GM12878 (cell line): ENCODE measurements around the gene LRRC59. TPM values are rescaled to one million over a fixed set of nuclear protein-coding genes. Genes with fewer than 3 reads are reported as not detected.

Source experiments
- ATAC-seq: fragments of 200-7000 bp; cut with Tn5 transposase; 3 replicates; pipeline ENCODE4 v1.9.1; 2020; ENCODE audit warnings: mild to moderate bottlenecking, moderate library complexity
- BruUV-seq: library from RNA; stranded (reverse); fragments of 400-500 nt; replicated peaks from 2 replicates; lab custom pipeline; 2021; lab: Mats Ljungman, UMichigan
- CTCF ChIA-PET: fragments of 300-600 bp; sonication (Branson Sonifier 250); formaldehyde crosslinking; extraction: SDS; loops from one replicate; lab custom pipeline; 2021; ENCODE audit warnings: inconsistent platforms; lab: Yijun Ruan, JAX
- POLR2A ChIA-PET: fragments of 350-600 bp; formaldehyde crosslinking; extraction: SDS; loops from one replicate; lab custom pipeline; 2021; ENCODE audit warnings: inconsistent platforms; lab: Charles Lee
- RAD21 ChIA-PET: fragments of 300-600 bp; sonication (Branson Sonifier 250); formaldehyde crosslinking; loops from one replicate; lab custom pipeline; 2023; ENCODE audit warnings: antibody characterized with exemption; ENCODE audit not compliant: unreplicated experiment; lab: Charles Lee
- SMC1A ChIA-PET: fragments of 300-600 bp; sonication (Branson Sonifier 250); formaldehyde crosslinking; loops from one replicate; lab custom pipeline; 2023; ENCODE audit not compliant: unreplicated experiment, uncharacterized antibody; lab: Charles Lee
- DNase-seq: peaks from one replicate; pipeline ENCODE4 v3.0.0-alpha.2; 2011; ENCODE audit warnings: low read depth, low spot score
- FAIRE-seq: peaks from 3 replicates; lab custom pipeline; 2011; peaks lifted over from hg19 to GRCh38; lab: Jason Lieb, UNC
- H2AFZ ChIP-seq: 2 replicates; pipeline ENCODE4 v1.6.0; 2011; ENCODE audit warnings: low read depth, low read length, control low read depth; ENCODE audit not compliant: control insufficient read depth
- H3K27ac ChIP-seq: 2 replicates; pipeline ENCODE4 v1.5.1; 2011; ENCODE audit warnings: control low read depth; ENCODE audit not compliant: control insufficient read depth, insufficient read depth
- H3K27me3 ChIP-seq, 2 experiments: replicated peaks in 1 of 2; 2 replicates each; pipeline versions ENCODE4 v1.6.0 to v1.6.1; 2011; ENCODE audit warnings: low read length in 1 of 2; ENCODE audit not compliant: control insufficient read depth in 2 of 2, insufficient read depth in 2 of 2
- H3K36me3 ChIP-seq, 2 experiments: 2 replicates each; pipeline ENCODE4 v1.5.1; 2011; ENCODE audit warnings: low read length in 1 of 2; ENCODE audit not compliant: control insufficient read depth in 2 of 2, insufficient read depth in 2 of 2
- H3K4me1 ChIP-seq: 2 replicates; pipeline ENCODE4 v1.6.1; 2011; ENCODE audit warnings: mild to moderate bottlenecking, low read length, moderate library complexity, mixed read lengths; ENCODE audit not compliant: control insufficient read depth, insufficient read depth
- H3K4me2 ChIP-seq: 2 replicates; pipeline ENCODE4 v1.6.0; 2011; ENCODE audit warnings: control low read depth; ENCODE audit not compliant: control insufficient read depth, insufficient read depth
- H3K4me3 ChIP-seq: fragments of 200-600 bp; sonication (generic); 2 replicates; pipeline ENCODE4 v1.5.1; 2016
- H3K79me2 ChIP-seq: 2 replicates; pipeline ENCODE4 v1.6.0; 2011; ENCODE audit warnings: low read length; ENCODE audit not compliant: control insufficient read depth, insufficient read depth
- H3K9ac ChIP-seq: 2 replicates; pipeline ENCODE4 v1.8.0; 2011; ENCODE audit warnings: low read length, control low read depth, mixed read lengths; ENCODE audit not compliant: control insufficient read depth, insufficient read depth
- H3K9me3 ChIP-seq: replicated peaks from 3 replicates; pipeline ENCODE4 v1.5.1; 2011; ENCODE audit warnings: mild to moderate bottlenecking, low read length; ENCODE audit not compliant: control insufficient read depth, insufficient read depth
- H4K20me1 ChIP-seq: 2 replicates; pipeline ENCODE4 v1.6.0; 2011; ENCODE audit not compliant: control insufficient read depth, insufficient read depth
- BRCA1 ChIP-seq: IDR thresholded peaks from 2 replicates; pipeline ENCODE4 v1.6.1; 2011; ENCODE audit warnings: low read depth, low read length, improper control_type of control experiment
- CHD1 ChIP-seq: IDR thresholded peaks from 2 replicates; pipeline ENCODE4 v1.6.1; 2012; ENCODE audit warnings: low read depth, low read length, improper control_type of control experiment
- ETV6 ChIP-seq, 2 experiments: fragments of 450-650 bp in 1 of 2; IDR thresholded peaks in 1 of 2; conservative IDR thresholded peaks in 1 of 2; 2 replicates each; pipeline ENCODE4 v1.6.1; 2014; ENCODE audit warnings: antibody characterized with exemption in 1 of 2, borderline replicate concordance in 1 of 2, low read depth in 1 of 2, mild to moderate bottlenecking in 1 of 2, moderate library complexity in 1 of 2
- HCFC1 ChIP-seq: fragments of 150-350 bp; IDR thresholded peaks from 2 replicates; pipeline ENCODE4 v1.6.1; 2014; ENCODE audit warnings: low read length
- RCOR1 ChIP-seq: conservative IDR thresholded peaks from 2 replicates; pipeline ENCODE4 v1.6.1; 2012; ENCODE audit warnings: low read depth, low read length, improper control_type of control experiment
- RFX5 ChIP-seq: IDR thresholded peaks from 2 replicates; pipeline ENCODE4 v1.6.1; 2011; ENCODE audit warnings: low read depth, low read length, improper control_type of control experiment
- SIX5 ChIP-seq: IDR thresholded peaks from 2 replicates; pipeline ENCODE4 v1.6.1; 2011; ENCODE audit warnings: mild to moderate bottlenecking, low read depth, low read length, moderate library complexity; ENCODE audit not compliant: severe bottlenecking
- STAT3 ChIP-seq: IDR thresholded peaks from 2 replicates; pipeline ENCODE4 v1.6.1; 2011; ENCODE audit warnings: low read depth, low read length, improper control_type of control experiment
- SUPT20H ChIP-seq: IDR thresholded peaks from 2 replicates; pipeline ENCODE4 v1.6.1; 2011; ENCODE audit warnings: low read depth, mild to moderate bottlenecking, low read length, moderate library complexity, borderline replicate concordance; ENCODE audit not compliant: control insufficient read depth
- ZSCAN29 ChIP-seq: fragments of 450-650 bp; IDR thresholded peaks from 2 replicates; pipeline ENCODE4 v1.6.1; 2017; ENCODE audit warnings: mild to moderate bottlenecking, moderate library complexity
- WGBS: methylation state at CpG from one replicate; pipeline ENCODE4 v1.1.6; 2016; ENCODE audit warnings: low lambda C conversion rate; ENCODE audit not compliant: insufficient replicate concordance, insufficient coverage; ENCODE audit errors: missing lambda C conversion rate; 5-methylcytosine and 5-hydroxymethylcytosine counted together
- in situ Hi-C: fragments of 300-500 bp; cut with MboI; formaldehyde crosslinking; loops from 9 replicates; pipeline ENCODE4 v1.14.3; 2018; ENCODE audit warnings: mixed read lengths
- intact Hi-C: fragments of 100-400 bp; cut with micrococcal nuclease; formaldehyde crosslinking; loops from one replicate; pipeline ENCODE4 v1.14.2; 2022; ENCODE audit not compliant: unreplicated experiment
- polyA plus RNA-seq, 11 experiments: library from polyadenylated mRNA; depleted of rRNA in 4 of 11; unstranded in 6 of 11; stranded (reverse) in 5 of 11; fragments of >200 nt; fragmentation: Nextera tagmentation in 4 of 11; fragmentation: Illumina TruSeq in 1 of 11; extraction: Ambion mirVana in 4 of 11; extraction: Trizol in 1 of 11; gene quantifications; 1 replicate in 1 of 11; 2 replicates in 10 of 11; pipeline versions ENCODE4 v1.2.1 to v1.2.3, GENCODE V29; 2011 to 2016; ENCODE audit warnings: inconsistent platforms in 2 of 11, missing spikeins in 2 of 11, low read depth in 1 of 11
- total RNA-seq, 4 experiments: library from RNA; depleted of rRNA in 3 of 4; stranded (reverse); fragments of >200 nt in 3 of 4; fragmentation: Illumina TruSeq in 1 of 4; extraction: Trizol in 1 of 4; gene quantifications; 2 replicates each; pipeline versions ENCODE4 v1.2.1 to v1.2.3, GENCODE V29; 2013 to 2021
- TF ChIP-seq, protein P1 (sequence below): IDR thresholded peaks from 2 replicates; pipeline ENCODE4 v1.6.1; 2012; ENCODE audit warnings: low read depth, low read length, improper control_type of control experiment
- TF ChIP-seq, protein P2 (sequence below): IDR thresholded peaks from 2 replicates; pipeline ENCODE4 v1.6.1; 2012; ENCODE audit warnings: low read depth, low read length, improper control_type of control experiment
- TF ChIP-seq, protein P3 (sequence below): fragments of 450-650 bp; IDR thresholded peaks from 2 replicates; pipeline ENCODE4 v1.6.1; 2016; ENCODE audit warnings: mild to moderate bottlenecking

The LRRC59 gene
- total and polyA plus RNA-seq, 10 of the 15 experiments (the other 5 are each of a cell fraction or from before 2014, with no cell fraction given), result 8.8 to 82.2 (median 63.0) TPM

DNA sequence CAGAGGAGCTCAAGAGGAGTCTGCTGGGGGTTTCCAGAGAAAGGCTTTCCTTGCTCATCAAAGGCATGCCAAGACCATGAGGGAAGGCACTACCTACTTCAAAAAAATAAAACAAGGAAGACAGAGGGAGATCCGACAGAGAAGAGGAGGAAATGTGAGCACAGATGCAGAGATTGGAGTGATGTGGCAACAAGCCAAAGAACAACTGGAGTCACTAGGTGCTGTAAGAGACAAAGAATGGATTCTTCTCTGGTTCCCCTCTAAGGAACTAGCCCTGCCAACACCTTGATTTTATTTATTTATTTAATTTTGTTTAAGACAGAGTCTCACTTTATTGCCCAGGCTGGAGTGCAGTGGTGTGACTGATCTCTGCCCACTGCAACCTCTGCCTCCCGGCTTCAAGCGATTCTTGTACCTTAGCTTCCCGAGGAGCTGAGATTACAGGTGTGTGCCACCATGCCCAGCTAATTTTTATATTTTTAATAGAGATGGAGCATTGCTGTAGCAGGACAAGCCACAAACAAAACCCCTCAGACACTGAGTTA lies 14.9 kb upstream of the LRRC59 start (continued):
- TF ChIP-seq ETV6 (conservative IDR thresholded peaks at IDR 0.05 in 1 of 2, IDR thresholded peaks at IDR 0.05 in 1 of 2; ENCODE audit: borderline replicate concordance in 1 of 2, low read depth in 1 of 2), result no peak
- no peak for TF ChIP-seq SUPT20H
- TF ChIP-seq, protein P1, sequence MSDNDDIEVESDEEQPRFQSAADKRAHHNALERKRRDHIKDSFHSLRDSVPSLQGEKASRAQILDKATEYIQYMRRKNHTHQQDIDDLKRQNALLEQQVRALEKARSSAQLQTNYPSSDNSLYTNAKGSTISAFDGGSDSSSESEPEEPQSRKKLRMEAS, result no peak

DNA sequence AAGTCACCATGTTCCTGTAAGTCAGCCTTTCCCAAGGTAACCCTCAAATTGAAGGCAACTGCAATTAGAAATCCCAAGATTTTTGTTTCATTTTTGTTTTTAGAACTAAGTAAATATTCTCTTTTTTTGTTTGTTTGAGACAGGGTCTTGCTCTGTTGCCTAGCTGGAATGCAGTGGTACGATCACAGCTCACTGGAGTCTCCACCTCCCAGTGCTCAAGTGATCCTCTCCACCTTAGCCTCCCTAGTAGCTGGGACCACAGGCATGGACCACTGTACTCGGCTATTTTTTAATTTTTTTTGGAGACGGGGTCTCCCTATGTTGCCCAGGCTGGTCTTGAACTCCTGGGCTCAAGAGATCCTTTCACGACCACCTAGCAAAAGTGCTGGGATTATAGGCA lies 10.6 kb upstream of the LRRC59 start:
- no peak overlapping the region for H2AFZ ChIP-seq
- ChIA-PET POLR2A (no interaction called here), CTCF (interaction anchor here (5.5 kb wide), 1 partner anchor 11 kb away, joined by 43 read pairs; the partner anchor contains the start of gene LRRC59), SMC1A (no interaction called here), RAD21 (no interaction called here)
- intact Hi-C loops (no loop called here), in situ Hi-C loops (no loop called here)
- DNase-seq (no peak), FAIRE-seq (no peak), ATAC-seq (no peak)
- no peak for TF ChIP-seq RFX5
- no peak for TF ChIP-seq HCFC1
- no peak for TF ChIP-seq ZSCAN29
- TF ChIP-seq BRCA1, result no peak
- no peak for TF ChIP-seq STAT3
- no peak for TF ChIP-seq CHD1
- TF ChIP-seq, protein P2, sequence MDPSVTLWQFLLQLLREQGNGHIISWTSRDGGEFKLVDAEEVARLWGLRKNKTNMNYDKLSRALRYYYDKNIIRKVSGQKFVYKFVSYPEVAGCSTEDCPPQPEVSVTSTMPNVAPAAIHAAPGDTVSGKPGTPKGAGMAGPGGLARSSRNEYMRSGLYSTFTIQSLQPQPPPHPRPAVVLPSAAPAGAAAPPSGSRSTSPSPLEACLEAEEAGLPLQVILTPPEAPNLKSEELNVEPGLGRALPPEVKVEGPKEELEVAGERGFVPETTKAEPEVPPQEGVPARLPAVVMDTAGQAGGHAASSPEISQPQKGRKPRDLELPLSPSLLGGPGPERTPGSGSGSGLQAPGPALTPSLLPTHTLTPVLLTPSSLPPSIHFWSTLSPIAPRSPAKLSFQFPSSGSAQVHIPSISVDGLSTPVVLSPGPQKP, result no peak
- TF ChIP-seq RCOR1, result no peak
- TF ChIP-seq SIX5, result no peak
- TF ChIP-seq, protein P3, sequence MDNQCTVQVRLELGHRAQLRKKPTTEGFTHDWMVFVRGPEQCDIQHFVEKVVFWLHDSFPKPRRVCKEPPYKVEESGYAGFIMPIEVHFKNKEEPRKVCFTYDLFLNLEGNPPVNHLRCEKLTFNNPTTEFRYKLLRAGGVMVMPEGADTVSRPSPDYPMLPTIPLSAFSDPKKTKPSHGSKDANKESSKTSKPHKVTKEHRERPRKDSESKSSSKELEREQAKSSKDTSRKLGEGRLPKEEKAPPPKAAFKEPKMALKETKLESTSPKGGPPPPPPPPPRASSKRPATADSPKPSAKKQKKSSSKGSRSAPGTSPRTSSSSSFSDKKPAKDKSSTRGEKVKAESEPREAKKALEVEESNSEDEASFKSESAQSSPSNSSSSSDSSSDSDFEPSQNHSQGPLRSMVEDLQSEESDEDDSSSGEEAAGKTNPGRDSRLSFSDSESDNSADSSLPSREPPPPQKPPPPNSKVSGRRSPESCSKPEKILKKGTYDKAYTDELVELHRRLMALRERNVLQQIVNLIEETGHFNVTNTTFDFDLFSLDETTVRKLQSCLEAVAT, result no peak
- TF ChIP-seq SUPT20H, result no peak
- BruUV-seq, result no TSS peak
- no peaks in the 10 kb centered on the region for H3K79me2 ChIP-seq
- no peak overlapping the region for H3K4me2 ChIP-seq
- H3K27me3 ChIP-seq, result no peaks in the 10 kb centered on the region
- H3K4me1 ChIP-seq, result no peaks in the 10 kb centered on the region
- no peak overlapping the region for H3K9ac ChIP-seq
- 21% methylated on average over 4 of the region's 4 CpGs for WGBS
- no peaks in the 10 kb centered on the region for H4K20me1 ChIP-seq
- H3K4me3 ChIP-seq, result no peak overlapping the region
- no peaks in the 10 kb centered on the region; the same call in 2 of the 3 replicates for H3K9me3 ChIP-seq
- H3K36me3 ChIP-seq, result no peaks in the 10 kb centered on the region
- H3K27ac ChIP-seq, result no peak overlapping the region
